ENCODE measurements around the gene TPM1.

DNA sequence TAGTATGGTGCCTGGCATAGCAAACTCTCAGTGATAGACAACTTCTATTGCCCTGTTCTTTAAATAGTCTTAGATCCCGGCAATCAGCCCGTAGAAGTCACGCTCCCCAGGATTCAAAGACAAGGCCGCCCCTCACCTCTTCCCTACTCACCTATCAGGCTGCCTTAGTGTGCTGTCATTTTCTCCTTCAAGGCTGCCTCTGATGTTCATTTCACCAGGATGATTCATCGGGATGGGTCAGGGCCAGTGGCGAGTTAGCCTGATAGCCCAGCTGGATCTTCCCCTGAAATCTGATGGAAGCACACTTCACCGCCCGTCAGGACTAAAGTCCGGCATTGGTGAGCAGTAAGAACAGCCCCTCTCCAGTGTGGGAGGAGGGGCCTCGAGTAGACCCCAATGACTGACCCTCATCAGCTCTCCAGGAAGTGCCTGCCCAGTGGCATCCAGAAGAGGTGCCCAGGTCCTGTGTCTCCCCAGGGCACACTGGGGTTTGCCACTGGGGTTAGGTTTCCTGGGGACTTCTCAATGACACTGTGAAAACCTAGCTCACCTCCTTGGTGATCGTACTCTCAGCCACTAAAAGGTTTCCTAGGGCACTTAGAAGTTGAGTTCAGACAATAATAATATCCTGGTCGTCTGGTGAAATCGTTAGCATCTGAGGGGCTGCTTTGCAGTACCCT, 37.5 kb downstream of the TPM1 start:
- TF ChIP-seq POLR2A (IDR thresholded peaks at IDR 0.05), result no peak
- TF ChIP-seq, protein P1, sequence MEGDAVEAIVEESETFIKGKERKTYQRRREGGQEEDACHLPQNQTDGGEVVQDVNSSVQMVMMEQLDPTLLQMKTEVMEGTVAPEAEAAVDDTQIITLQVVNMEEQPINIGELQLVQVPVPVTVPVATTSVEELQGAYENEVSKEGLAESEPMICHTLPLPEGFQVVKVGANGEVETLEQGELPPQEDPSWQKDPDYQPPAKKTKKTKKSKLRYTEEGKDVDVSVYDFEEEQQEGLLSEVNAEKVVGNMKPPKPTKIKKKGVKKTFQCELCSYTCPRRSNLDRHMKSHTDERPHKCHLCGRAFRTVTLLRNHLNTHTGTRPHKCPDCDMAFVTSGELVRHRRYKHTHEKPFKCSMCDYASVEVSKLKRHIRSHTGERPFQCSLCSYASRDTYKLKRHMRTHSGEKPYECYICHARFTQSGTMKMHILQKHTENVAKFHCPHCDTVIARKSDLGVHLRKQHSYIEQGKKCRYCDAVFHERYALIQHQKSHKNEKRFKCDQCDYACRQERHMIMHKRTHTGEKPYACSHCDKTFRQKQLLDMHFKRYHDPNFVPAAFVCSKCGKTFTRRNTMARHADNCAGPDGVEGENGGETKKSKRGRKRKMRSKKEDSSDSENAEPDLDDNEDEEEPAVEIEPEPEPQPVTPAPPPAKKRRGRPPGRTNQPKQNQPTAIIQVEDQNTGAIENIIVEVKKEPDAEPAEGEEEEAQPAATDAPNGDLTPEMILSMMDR (IDR thresholded peaks at IDR 0.05), result no peak
